Calu3 (cell line): ENCODE results near the gene MID1. TPM values are rescaled to one million over a fixed set of nuclear protein-coding genes. Genes with fewer than 3 reads are reported as not detected.

Experiments used
- BruUV-seq: library from RNA; stranded (reverse); fragments of 400-500 nt; replicated peaks from 2 replicates; lab custom pipeline; 2021; lab: Mats Ljungman, UMichigan
- CTCF ChIA-PET: fragments of 300-600 bp; sonication (Branson Sonifier 250); formaldehyde crosslinking; loops from one replicate; lab custom pipeline; 2022; ENCODE audit warnings: antibody characterized with exemption; lab: Charles Lee
- DNase-seq: peaks from one replicate; pipeline ENCODE4 v3.0.0; 2022
- H3K27ac Mint-ChIP-seq: one replicate; pipeline ENCODE4 v1.8.0; 2022; ENCODE audit warnings: mixed read lengths; ENCODE audit not compliant: unreplicated experiment
- H3K27me3 Mint-ChIP-seq: one replicate; pipeline ENCODE4 v1.8.0; 2022; ENCODE audit warnings: mixed read lengths; ENCODE audit not compliant: unreplicated experiment
- H3K36me3 Mint-ChIP-seq: one replicate; pipeline ENCODE4 v1.8.0; 2022; ENCODE audit warnings: mild to moderate bottlenecking, moderate library complexity, mixed read lengths; ENCODE audit not compliant: insufficient read depth, unreplicated experiment
- H3K4me1 Mint-ChIP-seq: one replicate; pipeline ENCODE4 v1.8.0; 2022; ENCODE audit warnings: mild to moderate bottlenecking, low read depth, mixed read lengths; ENCODE audit not compliant: unreplicated experiment
- H3K4me3 Mint-ChIP-seq: one replicate; pipeline ENCODE4 v1.8.0; 2022; ENCODE audit warnings: mild to moderate bottlenecking, low read depth, moderate library complexity, mixed read lengths; ENCODE audit not compliant: unreplicated experiment
- H3K9me3 Mint-ChIP-seq: one replicate; pipeline ENCODE4 v1.8.0; 2022; ENCODE audit warnings: low read depth, mixed read lengths; ENCODE audit not compliant: unreplicated experiment
- intact Hi-C: fragments of 100-400 bp; cut with micrococcal nuclease; formaldehyde crosslinking; loops from one replicate; pipeline ENCODE4 v1.10.0; 2022; ENCODE audit not compliant: unreplicated experiment
- total RNA-seq: library from RNA; stranded (reverse); gene quantifications from 2 replicates; pipeline ENCODE4 v1.2.3, GENCODE V29; 2022
- TF ChIP-seq, protein P1 (sequence below): fragments of 200-600 bp; IDR thresholded peaks from one replicate; pipeline ENCODE4 v1.8.0; 2022; ENCODE audit warnings: antibody characterized with exemption; ENCODE audit not compliant: unreplicated experiment

The MID1 gene
- total RNA-seq, 1 experiment from 2014 or later, result 85.6 TPM

DNA sequence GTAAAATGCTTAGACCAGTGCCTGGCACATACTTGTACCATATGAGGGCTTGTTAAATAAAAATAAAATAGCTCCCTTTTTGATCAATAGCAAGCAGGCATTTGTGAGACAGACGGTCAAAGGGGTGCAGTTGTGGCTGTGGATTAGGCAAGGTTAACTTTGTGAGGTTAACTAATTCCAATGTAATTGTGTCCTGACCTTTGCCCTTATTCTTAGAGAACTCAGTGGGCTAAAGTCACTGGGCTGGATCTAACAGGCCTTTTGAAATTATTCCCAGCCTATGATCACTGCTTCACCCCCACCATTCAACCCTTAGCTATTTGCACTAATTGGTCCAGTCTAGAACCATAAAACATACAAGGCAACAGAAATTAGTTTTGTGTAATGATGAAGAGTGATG lies 166.4 kb downstream of the MID1 start:
- CTCF ChIA-PET, result interaction anchor here (0.5 kb wide), 1 partner anchor 572 kb away, joined by 5 read pairs; no protein-coding TSS in a partner anchor

GRCh38 chrX:10450959-10451355 lies 169.4 kb downstream of the MID1 start:
- Mint-ChIP-seq H3K36me3 (peaks cover 44% of the 10 kb centered on the region), H3K4me1 (peaks cover 39% of the 10 kb centered on the region), H3K4me3 (no peak overlapping the region), H3K9me3 (no peaks in the 10 kb centered on the region), H3K27me3 (no peaks in the 10 kb centered on the region), H3K27ac (peak overlapping the region; percentile 17)
- intact Hi-C loops, result no loop called here
- no peak for DNase-seq
- no TSS peak for BruUV-seq
- TF ChIP-seq, protein P1, sequence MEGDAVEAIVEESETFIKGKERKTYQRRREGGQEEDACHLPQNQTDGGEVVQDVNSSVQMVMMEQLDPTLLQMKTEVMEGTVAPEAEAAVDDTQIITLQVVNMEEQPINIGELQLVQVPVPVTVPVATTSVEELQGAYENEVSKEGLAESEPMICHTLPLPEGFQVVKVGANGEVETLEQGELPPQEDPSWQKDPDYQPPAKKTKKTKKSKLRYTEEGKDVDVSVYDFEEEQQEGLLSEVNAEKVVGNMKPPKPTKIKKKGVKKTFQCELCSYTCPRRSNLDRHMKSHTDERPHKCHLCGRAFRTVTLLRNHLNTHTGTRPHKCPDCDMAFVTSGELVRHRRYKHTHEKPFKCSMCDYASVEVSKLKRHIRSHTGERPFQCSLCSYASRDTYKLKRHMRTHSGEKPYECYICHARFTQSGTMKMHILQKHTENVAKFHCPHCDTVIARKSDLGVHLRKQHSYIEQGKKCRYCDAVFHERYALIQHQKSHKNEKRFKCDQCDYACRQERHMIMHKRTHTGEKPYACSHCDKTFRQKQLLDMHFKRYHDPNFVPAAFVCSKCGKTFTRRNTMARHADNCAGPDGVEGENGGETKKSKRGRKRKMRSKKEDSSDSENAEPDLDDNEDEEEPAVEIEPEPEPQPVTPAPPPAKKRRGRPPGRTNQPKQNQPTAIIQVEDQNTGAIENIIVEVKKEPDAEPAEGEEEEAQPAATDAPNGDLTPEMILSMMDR, result no peak
- CTCF ChIA-PET, result no interaction called here

More for the DNA sequence above, 166.4 kb downstream of the MID1 start:
- Mint-ChIP-seq H3K4me3 (no peak overlapping the region), H3K27ac (no peak overlapping the region), H3K9me3 (no peaks in the 10 kb centered on the region), H3K36me3 (peaks cover 41% of the 10 kb centered on the region), H3K27me3 (no peaks in the 10 kb centered on the region), H3K4me1 (peaks cover 35% of the 10 kb centered on the region)
- no peak for DNase-seq
- no TSS peak for BruUV-seq
- intact Hi-C loops, result no loop called here
- TF ChIP-seq, protein P1, result no peak

- peak overlapping the region; percentile 17 for H3K27ac Mint-ChIP-seq
- no peaks in the 10 kb centered on the region for H3K9me3 Mint-ChIP-seq
- TF ChIP-seq, protein P1, result no peak
- H3K27me3 Mint-ChIP-seq, result no peaks in the 10 kb centered on the region
- H3K4me3 Mint-ChIP-seq, result no peak overlapping the region
- peaks cover 41% of the 10 kb centered on the region for H3K36me3 Mint-ChIP-seq
- intact Hi-C loops, result no loop called here
- no TSS peak for BruUV-seq
- CTCF ChIA-PET, result no interaction called here
- peaks cover 39% of the 10 kb centered on the region for H3K4me1 Mint-ChIP-seq
- DNase-seq, result no peak
These were observed 170.0 kb downstream of the MID1 start for GRCh38 chrX:10450229-10450958.

- H3K36me3 Mint-ChIP-seq, result peaks cover 29% of the 10 kb centered on the region
- H3K27ac Mint-ChIP-seq, result peak overlapping the region; percentile 91
- H3K27me3 Mint-ChIP-seq, result no peaks in the 10 kb centered on the region
- intact Hi-C loops, result loop anchor here (5.0 kb wide), 1 partner anchor 275 kb away; no protein-coding TSS in a partner anchor
- DNase-seq, result peak; percentile 49
- CTCF ChIA-PET, result no interaction called here
- BruUV-seq, result no TSS peak
- no peak overlapping the region for H3K4me3 Mint-ChIP-seq
- TF ChIP-seq, protein P1, result no peak
- no peaks in the 10 kb centered on the region for H3K9me3 Mint-ChIP-seq
- peaks cover 39% of the 10 kb centered on the region for H3K4me1 Mint-ChIP-seq
These were observed 172.7 kb downstream of the MID1 start for GRCh38 chrX:10447564-10448214.
